Measurements from ENCODE around the gene ZNF483.
"Not testable (repeated sequence)": the region's sequence is repeated elsewhere in the genome, so short reads cannot be mapped to it uniquely, and the experiment has no call there.

Gene ZNF483

GRCh38 chr9:111613436-111614040 lies 88.6 kb downstream of the ZNF483 start:
- no peak for DNase-seq

- DNase-seq, result no peak
Measured at GRCh38 chr9:111615928-111616327, 90.9 kb downstream of the ZNF483 start.

- DNase-seq, result not testable (repeated sequence)
Measured at GRCh38 chr9:111617349-111617748, 92.4 kb downstream of the ZNF483 start.

GRCh38 chr9:111621895-111622480 lies 97.0 kb downstream of the ZNF483 start:
- no peak for DNase-seq

- no peak for DNase-seq
Measured at GRCh38 chr9:111622626-111623025, 97.6 kb downstream of the ZNF483 start.
